Inflammatory macrophage treated with lipopolysaccharide for 4 hours (primary cell): ENCODE data around the gene IGFN1.

ENCODE experiments used
- DNase-seq: peaks from one replicate; pipeline ENCODE4 v3.0.0-alpha.2; 2020

IGFN1 gene

DNA sequence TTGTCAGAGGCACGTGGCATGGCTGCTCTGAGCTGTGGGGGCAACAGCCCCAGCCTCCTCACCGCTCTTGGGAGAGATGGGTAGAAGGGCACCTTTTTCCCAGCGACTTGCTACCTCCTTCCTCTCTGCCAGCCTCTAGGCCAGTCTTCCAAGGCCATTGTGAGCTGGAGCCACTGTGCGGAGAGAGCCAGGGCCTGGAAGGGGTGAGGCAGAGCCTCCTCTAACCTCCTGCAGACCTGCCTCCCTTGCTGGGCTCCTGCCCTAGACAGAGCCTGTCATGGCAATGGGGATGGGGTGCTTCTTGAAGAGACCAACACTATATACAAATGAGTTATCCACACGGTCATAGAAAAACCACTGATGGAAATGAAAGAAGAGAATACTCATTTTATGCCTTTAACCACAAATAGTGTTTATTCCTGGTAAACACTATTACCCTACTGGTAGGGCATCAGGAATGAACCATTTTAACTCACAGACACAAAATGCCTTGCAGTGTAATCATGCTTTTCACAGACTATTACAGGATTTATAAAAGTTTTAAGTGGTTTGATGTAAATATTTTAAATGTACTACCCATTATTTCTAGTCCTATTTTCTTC lies 5.0 kb upstream of the IGFN1 start:
- peak; percentile 6 for DNase-seq

GRCh38 chr1:201186192-201186591 lies 4.4 kb upstream of the IGFN1 start:
- peak; percentile 92 for DNase-seq

DNA sequence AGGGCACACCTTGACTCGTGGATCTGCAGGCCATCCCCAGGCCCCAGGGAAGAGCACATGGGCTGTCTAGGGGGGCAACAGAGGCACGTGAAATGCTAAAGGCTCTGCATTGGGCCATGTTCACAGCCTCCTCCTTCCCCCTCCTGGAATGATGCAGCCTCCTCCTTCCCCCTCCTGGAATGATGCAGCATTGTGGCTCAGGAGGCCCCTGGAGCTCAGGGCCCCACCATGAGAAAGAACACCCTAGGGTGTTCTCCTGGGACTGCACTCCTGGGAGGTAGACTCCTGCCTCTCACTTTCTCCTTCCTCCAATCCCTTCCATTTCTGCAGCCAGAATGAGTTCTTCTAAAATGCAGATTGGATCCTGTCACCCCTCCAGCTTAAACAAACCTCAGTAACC lies 1.5 kb upstream of the IGFN1 start:
- DNase-seq: no peak

GRCh38 chr1:201190005-201190404 lies 619 bp upstream of the IGFN1 start:
- DNase-seq: no peak

- peak; percentile 80 for DNase-seq
These were observed 1.1 kb downstream of the IGFN1 start for GRCh38 chr1:201191653-201192260.

DNA sequence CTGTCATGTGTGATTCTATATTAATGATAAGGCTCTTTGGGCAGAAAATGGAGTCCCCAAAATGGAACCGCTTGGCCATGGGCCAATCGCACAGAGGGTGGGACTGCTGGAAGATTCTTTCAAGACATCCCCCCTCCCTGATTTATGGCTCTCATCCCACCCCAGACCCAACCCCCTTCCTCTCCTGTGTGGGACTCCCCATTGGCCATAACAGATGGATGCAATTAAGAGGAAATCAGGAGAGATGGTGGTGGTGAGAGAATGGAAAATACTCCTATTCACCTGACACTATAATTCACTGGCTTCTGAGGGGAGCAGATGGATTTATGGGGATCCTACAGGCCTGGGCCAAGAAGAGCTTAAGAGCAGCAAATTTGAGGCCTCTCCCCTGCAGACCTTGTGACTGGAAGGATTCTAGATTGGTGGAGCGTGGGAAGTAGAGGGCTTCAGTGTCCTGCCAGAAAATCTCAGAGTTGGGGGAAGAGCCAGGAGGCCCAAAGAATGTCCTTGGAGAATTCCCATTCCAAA lies 1.7 kb downstream of the IGFN1 start:
- no peak for DNase-seq

GRCh38 chr1:201194046-201194445 lies 3.4 kb downstream of the IGFN1 start:
- DNase-seq: no peak

- DNase-seq: no peak
These were observed 8.0 kb downstream of the IGFN1 start for GRCh38 chr1:201198598-201198997.

GRCh38 chr1:201205036-201205435 lies 14.4 kb downstream of the IGFN1 start:
- DNase-seq: no peak

DNA sequence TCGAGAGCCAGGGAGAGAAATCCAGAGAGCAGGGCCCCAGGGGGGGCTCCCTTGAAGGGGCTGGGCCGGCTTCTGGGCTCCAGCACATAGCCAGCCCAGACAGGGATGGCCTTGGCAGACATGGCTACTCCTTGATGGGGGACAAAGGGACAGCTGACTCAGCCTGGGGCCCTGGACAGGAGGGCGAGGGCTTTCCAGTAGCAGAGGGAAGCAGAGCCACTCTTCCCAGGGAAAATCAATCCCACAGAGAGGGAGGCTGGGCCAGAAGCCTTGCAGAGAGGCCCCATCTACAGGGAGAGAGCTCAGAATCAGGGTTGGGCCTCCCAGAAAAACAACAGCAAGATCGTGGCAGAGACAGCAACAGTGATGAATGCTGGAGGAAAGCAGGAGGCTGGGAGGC lies 15.6 kb downstream of the IGFN1 start:
- DNase-seq: no peak

- no peak for DNase-seq
These were observed 16.4 kb downstream of the IGFN1 start for GRCh38 chr1:201207046-201207445.

DNA sequence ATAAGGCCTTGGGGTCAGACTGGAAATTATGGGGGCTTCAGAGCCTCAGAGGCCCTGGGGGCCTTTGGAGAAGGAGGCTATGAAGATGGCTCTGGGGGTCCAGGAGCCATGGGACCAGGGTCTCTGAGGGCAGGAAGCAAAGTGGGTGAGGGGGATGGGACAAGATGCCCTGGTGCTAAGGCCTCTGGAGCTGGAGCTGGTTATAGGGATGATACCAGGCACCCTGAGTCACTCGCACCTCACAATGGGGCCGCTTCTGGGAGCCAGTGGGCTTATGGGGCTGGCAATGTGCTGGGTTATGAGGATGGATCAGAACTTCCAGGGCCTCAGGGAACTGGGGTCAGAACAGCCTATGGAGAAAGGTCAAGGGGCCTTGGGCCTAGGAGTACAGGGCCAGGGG lies 17.6 kb downstream of the IGFN1 start:
- DNase-seq: no peak

DNA sequence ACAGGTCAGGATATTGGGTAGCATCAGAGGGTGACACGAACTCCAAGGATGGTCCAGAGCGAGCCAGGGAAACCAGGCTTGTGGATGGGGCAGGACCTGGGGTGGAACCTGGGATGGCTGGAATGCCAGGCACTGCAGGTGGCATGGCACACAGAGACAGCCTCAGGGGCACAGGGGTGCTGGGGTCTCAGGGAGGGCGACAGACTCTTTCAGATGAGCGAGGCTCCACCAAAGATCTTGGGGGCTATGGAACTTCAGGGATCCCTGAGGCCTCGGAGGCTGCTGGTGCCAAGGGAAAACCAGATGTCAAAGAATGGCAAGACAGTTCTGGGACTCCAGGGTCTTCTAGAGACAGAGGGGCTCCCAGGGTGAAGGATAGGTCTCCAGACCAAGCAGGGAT lies 21.4 kb downstream of the IGFN1 start:
- DNase-seq: no peak

DNA sequence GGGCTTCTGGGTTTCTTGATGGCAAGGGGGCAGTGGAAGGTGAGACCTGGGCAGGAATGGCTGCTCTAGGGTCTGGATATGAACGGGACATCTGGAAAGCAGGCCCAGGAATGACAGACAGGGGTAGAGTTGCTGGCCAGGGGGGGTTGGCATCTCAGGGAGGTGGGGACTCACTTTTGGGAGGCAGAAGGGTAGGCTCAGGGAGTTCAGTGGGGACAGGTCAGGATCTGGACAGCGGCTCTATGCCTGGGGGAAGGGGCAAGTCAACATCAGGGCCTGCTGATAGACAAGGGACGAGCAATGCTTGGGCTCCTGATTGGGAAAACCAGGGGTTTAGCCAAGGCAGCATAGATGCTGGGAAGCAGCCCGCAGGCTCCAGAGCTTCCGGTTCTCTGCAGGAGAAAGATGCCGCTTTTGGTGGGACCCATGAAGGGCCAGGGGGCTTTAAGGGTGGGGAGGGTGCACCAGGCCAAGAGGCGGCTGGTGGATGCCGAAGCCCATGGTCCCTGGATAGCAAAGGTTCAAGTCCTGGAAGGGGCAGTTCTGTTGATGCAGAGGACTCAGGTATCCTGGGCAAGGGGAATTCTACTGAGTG lies 21.9 kb downstream of the IGFN1 start:
- no peak for DNase-seq

DNA sequence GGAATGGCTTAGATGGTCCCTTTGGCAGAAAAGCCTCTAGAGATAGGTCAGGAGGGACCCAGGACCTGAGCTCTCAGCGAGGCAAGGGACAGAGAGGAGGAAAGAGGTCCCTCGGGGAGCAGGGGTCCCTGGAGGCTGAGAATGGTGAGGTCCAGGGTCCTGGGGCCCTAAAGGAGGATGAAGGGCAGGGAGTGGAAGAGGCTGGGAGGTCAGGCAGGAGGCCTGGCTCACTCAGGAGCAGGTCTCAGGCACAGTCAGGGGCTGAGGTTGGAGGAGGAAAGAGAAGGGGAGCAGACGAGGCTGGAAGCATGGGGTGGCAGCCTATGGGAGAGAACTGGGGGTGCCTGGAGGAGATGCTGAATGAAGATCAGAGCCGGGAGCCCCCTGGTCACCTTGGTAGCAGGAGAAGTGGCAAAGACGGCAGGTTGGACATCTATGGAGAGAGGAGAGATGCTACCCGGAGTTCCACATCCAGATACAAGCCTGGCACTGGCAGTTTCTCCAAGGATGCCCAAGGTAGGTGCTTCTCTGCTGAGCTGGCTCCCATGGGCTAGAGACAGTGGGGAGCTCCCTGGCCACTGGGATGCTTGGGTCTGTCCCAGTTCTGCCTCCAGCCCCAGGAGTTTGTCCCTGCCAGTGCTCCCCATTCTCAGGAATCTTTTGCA lies 22.6 kb downstream of the IGFN1 start:
- no peak for DNase-seq

- no peak for DNase-seq
These were observed 23.3 kb downstream of the IGFN1 start for GRCh38 chr1:201213926-201214325.

DNA sequence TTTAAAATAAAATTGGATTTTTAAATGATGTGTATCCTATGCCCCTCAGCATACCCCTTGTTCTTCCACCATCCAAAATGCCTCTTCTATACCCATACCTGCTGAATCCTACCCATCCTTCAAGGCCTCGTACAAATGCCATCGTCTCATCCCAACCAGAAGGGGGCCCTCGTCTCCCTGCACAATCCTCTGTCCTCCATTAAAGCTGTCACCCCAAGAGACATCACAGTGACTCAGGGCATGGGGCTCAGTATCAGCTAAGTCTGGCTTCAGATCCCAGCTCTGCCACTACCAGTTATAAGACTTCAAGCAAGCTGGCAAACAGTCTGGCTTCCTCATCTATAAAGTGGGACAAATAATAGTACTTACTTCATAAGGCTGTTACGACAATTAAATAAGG lies 23.8 kb downstream of the IGFN1 start:
- no peak for DNase-seq

DNA sequence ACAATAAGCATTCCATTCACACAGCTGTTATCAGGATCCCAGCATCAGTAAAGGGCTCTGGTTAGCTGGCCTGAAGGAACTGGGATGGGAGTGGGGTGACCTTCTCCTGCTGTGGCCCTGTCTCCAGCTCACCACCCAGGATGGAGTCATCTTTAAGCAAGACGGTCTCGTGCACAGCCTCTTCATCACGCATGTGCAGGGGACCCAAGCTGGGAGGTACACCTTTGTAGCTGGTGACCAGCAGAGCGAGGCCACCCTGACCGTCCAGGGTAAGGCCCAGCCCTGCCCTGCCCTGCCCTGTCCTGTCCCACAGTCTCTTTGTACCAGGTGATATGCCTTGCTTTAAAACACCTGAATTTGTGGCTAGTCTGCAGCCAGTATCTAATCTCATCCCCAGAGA lies 24.3 kb downstream of the IGFN1 start:
- no peak for DNase-seq

DNA sequence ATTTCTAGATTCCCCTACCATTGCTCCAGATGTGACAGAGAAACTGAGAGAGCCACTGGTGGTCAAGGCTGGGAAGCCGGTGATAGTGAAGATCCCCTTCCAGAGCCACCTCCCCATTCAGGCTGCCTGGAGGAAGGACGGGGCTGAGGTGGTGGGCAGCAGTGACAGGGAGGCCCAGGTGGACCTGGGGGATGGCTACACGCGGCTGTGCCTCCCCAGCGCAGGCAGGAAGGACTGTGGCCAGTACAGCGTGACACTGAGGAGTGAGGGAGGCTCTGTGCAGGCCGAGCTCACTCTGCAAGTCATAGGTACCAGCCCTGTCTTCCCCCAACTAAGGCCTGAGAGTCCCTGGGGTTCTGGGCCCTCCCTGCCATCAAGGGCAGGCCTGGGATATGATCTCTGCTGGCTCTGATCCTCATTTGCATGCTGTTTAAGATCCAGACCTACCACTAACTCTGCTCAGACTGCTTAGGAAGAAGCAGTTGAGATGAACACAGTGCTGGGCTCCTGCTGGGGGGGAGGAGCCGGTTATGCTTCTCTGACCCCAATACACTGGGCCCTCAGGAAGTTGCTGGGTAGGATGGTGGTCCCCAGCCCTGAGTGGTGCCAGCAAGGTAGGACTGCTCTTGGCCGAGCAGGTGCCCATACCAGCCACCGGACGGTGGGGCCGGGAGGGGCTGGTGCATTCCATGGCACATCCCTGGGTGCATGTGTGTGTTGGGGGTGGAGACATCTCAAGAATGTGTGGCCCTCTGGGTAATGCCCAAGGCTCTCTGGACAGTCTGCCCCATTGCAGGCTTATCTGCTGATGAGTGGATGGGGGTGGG lies 25.1 kb downstream of the IGFN1 start:
- no peak for DNase-seq

- no peak for DNase-seq
These were observed 25.9 kb downstream of the IGFN1 start for GRCh38 chr1:201216395-201217085.

- no peak for DNase-seq
These were observed 26.5 kb downstream of the IGFN1 start for GRCh38 chr1:201217146-201217545.

- no peak for DNase-seq
These were observed 27.2 kb downstream of the IGFN1 start for GRCh38 chr1:201217851-201218250.
